LoVo (cell line): ENCODE data around the gene PLEKHF1.

ENCODE experiments used
- DNase-seq: peaks from one replicate; pipeline ENCODE4 v3.0.0-alpha.2; 2016; ENCODE audit warnings: low spot score

Gene PLEKHF1

GRCh38 chr19:29634423-29635130, 30.7 kb upstream of the PLEKHF1 start:
- no peak for DNase-seq

DNA sequence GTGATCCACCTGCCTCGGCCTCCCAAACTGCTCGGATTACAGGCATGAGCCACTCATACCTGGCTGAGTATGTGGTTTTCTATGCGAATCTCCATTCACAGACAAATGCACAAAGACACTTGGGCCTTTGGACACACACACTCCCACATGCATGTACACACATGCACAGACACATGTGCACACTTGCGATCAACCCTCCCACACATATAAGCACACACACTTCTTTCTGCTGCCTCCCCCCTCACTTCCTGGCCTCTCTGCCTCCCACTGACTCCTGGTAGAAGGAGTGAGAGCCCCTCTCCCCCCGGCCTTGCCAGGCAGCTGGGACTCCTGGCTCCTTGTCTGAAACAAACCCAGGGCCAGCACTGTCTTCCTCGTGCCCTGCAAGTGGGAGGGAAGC, 29.3 kb upstream of the PLEKHF1 start:
- no peak for DNase-seq

GRCh38 chr19:29636553-29637360, 28.5 kb upstream of the PLEKHF1 start:
- no peak for DNase-seq

- DNase-seq = no peak
Measured at GRCh38 chr19:29639086-29639485, 26.2 kb upstream of the PLEKHF1 start.

DNA sequence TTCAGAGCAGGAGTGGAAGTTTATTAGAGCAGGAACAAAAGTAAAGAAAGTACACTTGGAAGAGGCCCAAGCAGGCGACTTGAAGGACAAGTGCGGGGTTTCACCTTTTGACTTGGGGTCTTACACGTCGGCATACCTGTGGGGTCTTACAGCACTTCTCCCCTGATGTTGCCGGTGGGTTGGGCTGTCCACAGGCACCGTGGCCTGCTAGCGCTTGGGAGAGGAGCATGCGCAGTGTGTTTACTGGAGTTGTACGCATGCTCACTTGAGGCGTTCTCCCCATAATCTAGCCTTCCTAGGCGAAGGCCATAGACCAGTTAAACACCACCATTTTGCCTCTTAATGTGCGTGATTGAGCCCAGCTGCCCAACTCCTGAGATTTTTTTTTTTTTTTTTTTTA, 25.0 kb upstream of the PLEKHF1 start:
- DNase-seq = no peak

DNA sequence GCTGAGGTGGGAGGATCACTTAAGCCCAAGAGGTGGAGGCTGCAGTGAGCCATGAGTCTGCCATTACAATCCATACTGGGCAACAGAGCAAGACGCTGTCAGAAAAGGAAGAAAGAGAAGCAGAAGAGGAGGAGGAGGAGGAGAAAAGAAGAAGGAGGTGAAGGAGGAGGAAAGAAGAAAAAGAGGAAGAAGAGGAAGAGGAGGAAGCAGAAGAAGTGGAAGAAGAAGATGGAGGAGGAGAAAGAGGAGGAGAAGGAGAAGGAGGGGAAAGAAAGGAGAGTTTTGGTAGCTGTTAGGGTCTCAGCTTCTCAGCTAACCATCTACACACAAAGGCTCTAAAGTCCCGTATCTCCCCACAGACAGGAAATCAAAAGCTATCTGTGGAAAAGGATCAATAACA, 23.7 kb upstream of the PLEKHF1 start:
- DNase-seq = no peak

- DNase-seq = no peak
Measured at GRCh38 chr19:29643361-29643935, 21.8 kb upstream of the PLEKHF1 start.

GRCh38 chr19:29644210-29644609, 21.1 kb upstream of the PLEKHF1 start:
- no peak for DNase-seq

DNA sequence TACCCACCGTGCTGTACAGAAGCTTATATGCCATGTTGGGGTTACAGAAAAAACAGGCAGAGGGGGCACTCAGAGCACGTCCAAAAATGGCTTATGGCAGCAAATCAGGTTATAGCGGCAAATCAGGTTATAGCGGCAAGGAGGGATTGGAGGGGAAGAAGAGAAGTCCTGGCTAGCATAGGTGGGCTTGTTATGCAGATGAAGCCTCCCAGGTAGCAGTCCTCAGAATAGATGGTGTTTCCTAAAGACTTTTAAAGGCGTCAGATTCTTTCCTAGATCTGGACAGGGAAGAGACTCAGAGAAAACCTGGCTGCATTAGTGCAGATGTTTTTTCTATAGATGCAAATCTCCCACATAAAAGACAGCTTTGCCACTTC, 19.8 kb upstream of the PLEKHF1 start:
- no peak for DNase-seq

DNA sequence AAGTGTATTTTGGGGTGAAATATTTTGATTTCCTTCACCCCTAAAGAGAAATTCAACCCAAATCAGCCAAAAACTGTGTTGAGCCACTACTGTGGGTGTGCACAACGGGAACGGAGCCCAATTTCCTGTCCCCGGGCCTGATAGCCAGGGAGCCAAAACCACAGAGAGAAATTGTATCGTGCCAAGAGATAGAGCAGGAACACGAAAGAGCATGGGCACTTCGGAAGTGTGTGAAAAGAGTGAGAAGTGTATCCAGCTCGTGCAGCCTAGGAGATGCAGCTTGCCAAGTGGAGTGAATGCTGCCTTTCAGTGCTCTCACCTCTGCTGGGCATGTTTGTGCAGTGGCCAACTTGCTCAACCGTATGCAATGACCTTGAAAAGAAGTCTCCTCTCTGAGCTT, 19.4 kb upstream of the PLEKHF1 start:
- DNase-seq = no peak

- DNase-seq = no peak
Measured at GRCh38 chr19:29650772-29651387, 14.4 kb upstream of the PLEKHF1 start.

- DNase-seq = no peak
Measured at GRCh38 chr19:29651622-29652394, 13.5 kb upstream of the PLEKHF1 start.

GRCh38 chr19:29653398-29653797, 11.9 kb upstream of the PLEKHF1 start:
- DNase-seq = no peak

DNA sequence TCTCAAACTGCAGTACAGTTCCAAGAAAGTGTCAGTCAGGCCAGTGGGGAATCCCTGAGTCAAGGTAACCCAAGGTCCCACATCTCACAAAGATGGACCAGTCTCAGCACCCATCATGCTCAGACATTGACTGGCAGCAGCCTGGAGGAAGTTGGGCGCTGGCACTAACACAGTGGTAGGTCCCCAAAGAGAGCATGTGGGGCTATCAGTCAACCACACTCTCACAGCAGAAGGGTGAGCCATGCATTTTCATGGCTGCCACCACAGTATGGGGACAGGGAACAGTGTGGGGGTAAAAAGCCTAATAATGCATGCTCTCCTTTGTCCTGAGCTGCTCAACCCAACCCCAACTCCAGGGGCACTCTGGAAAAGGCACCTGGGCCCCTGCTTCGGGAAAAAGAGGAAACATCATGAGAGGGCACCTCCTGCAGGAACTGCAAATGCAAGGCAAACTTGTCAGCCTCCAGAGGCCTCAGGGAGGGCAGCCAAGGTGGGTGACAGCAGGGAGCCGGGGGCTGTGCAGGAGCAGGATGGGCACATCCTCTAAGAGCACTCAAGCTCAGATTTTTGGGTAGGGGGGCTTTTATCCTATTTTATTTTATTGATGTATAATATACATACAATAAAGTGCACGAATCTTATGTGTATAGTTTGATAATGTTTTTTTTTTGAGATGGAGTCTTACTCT, 9.5 kb upstream of the PLEKHF1 start:
- no peak for DNase-seq

- DNase-seq = no peak
Measured at GRCh38 chr19:29658221-29658991, 6.9 kb upstream of the PLEKHF1 start.

DNA sequence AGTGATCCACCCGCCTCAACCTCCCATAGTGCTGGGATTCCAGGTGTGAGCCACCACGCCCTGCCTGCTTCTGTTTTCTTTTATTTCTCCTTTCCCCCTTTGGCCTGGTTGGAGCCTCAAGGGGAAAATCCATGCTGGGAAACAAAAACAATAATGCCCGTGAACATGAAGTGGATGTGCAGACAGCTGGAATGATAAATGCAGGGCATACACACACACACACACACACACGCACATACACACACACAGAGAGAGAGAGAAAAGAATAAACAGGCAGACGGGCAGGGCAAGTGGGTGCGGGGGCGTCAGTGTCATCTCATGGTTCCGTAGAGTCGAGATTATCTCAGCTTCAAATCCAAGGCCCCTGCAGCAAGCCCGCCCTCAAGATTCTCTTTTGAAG, 4.4 kb upstream of the PLEKHF1 start:
- DNase-seq = no peak

GRCh38 chr19:29662278-29662603, 3.0 kb upstream of the PLEKHF1 start:
- no peak for DNase-seq

- no peak for DNase-seq
Measured at GRCh38 chr19:29662604-29663404, 2.5 kb upstream of the PLEKHF1 start.

DNA sequence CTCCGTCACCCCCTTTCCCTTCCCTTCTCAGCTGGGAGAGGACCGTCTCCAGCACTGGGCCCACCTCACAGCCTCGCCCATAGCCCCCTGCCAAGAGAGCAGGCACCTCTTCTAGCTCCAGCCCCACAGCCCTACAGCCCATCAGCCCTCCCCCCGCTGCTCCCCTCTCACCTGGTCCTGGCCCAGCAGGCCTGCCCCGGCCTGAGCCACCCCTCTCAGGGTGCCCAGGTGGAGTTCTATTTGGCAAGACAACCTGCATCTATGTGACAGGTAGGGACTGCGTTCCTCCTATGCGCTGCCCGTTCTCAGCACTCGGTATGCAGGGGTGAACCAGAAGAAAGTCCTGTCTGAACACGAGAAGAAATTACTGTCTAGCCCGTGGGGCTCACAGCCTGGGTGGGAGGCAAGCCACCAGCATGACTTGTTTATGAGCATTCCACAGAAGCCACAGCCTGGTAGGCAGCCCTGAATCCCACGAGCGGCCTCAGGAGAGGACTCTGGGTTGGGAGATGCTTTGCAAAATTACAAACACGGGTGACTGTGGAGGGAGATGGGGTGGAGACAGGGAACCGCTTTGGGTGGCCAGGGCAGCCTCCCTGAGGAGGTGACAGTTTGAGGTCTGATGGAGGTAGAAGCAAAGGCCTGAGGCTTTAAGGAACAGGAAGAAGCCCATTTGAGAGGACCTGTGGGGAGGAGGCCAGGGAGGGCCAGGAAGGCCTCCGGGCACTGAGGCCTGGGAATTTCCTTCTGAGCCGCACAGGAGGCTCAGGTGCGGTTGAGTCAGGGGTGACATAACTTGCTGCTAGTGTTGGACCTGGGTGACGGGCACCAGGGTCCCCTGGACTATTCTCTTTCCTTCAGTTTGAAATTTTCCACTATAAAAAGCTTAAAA, 1.2 kb upstream of the PLEKHF1 start:
- DNase-seq = no peak
